Effector memory CD8-positive, alpha-beta T cell (primary cell): ENCODE data around the gene SLC38A3.

Experiments
- ATAC-seq: fragments of 150-1000 bp; cut with Tn5 transposase; replicated peaks from 2 replicates; pipeline ENCODE4 v1.10.0; 2021; ENCODE audit warnings: mild to moderate bottlenecking, moderate library complexity
- DNase-seq, 3 experiments: peaks; one replicate each; pipeline ENCODE4 v3.0.0; 2021
- H3K27ac Mint-ChIP-seq, 2 donors: one replicate each; pipeline ENCODE4 v1.8.0; 2022; ENCODE audit warnings: mild to moderate bottlenecking in 2 of 2, mixed read lengths in 2 of 2, moderate library complexity in 2 of 2
- H3K27me3 Mint-ChIP-seq, 2 donors: one replicate each; pipeline ENCODE4 v1.8.0; 2022; ENCODE audit warnings: mixed read lengths in 2 of 2
- H3K36me3 Mint-ChIP-seq: one replicate; pipeline ENCODE4 v1.8.0; 2022; ENCODE audit warnings: mild to moderate bottlenecking, moderate library complexity, mixed read lengths; ENCODE audit not compliant: insufficient read depth
- H3K4me1 Mint-ChIP-seq, 2 donors: one replicate each; pipeline ENCODE4 v1.8.0; 2022; ENCODE audit warnings: low read depth in 2 of 2, mixed read lengths in 2 of 2
- H3K4me3 Mint-ChIP-seq, 2 donors: one replicate each; pipeline ENCODE4 v1.8.0; 2022; ENCODE audit warnings: mild to moderate bottlenecking in 2 of 2, mixed read lengths in 2 of 2, moderate library complexity in 2 of 2
- H3K9me3 Mint-ChIP-seq, 2 donors: one replicate each; pipeline ENCODE4 v1.8.0; 2022; ENCODE audit warnings: mixed read lengths in 2 of 2

SLC38A3 gene

GRCh38 chr3:50263478-50264382 is 58.7 kb downstream of the SLC38A3 start:
- Mint-ChIP-seq H3K9me3 (no peaks in the 10 kb centered on the region), H3K4me1 (peaks cover 5 to 8% of the 10 kb centered on the region in 2 donors), H3K36me3 (peaks cover 36% of the 10 kb centered on the region), H3K27me3 (no peaks in the 10 kb centered on the region), H3K4me3 (no peak overlapping the region), H3K27ac (peak overlapping the region; percentile 31 to 55)
- DNase-seq (no peak), ATAC-seq (no peak)

- Mint-ChIP-seq H3K9me3 (no peaks in the 10 kb centered on the region), H3K4me3 (no peak overlapping the region), H3K36me3 (peaks cover 29% of the 10 kb centered on the region), H3K4me1 (peaks cover 4 to 5% of the 10 kb centered on the region in 2 donors), H3K27ac (peak overlapping the region; percentile 31 to 55), H3K27me3 (no peaks in the 10 kb centered on the region)
- DNase-seq (no peak), ATAC-seq (no peak)
Observed at GRCh38 chr3:50264383-50264963, 59.4 kb downstream of the SLC38A3 start.

DNA sequence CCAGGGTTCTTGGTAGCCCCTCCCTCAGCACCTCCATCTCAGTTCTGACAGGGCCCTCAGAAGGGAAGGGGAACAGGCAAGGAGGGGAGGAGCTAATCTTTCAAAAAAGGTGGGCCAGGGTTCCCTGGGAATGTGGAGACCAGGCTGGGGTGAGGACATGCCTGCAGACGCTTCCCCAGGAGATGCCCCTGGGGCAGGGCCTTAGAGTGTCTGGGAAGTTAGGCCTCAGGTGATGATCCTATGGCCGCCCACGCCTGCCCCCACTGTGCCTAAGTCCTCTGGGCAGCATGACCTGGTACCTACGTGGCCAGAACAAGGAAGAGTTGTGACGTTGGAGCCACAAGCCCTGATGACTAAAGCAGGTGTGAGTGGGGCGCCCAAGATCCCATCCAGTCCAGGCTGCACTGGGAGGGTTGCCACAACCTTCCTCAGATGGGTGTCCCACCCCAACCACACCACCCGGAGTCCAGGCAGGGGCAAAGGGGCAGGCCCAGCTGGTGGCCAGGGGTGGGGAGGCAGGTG is 60.0 kb downstream of the SLC38A3 start:
- H3K27ac Mint-ChIP-seq, result no peak overlapping the region
- H3K36me3 Mint-ChIP-seq, result peaks cover 24% of the 10 kb centered on the region
- no peaks in the 10 kb centered on the region for H3K27me3 Mint-ChIP-seq
- no peak for ATAC-seq
- peaks cover 0 to 2% of the 10 kb centered on the region in 2 donors for H3K4me1 Mint-ChIP-seq
- no peak overlapping the region for H3K4me3 Mint-ChIP-seq
- H3K9me3 Mint-ChIP-seq, result no peaks in the 10 kb centered on the region
- no peak for DNase-seq

DNA sequence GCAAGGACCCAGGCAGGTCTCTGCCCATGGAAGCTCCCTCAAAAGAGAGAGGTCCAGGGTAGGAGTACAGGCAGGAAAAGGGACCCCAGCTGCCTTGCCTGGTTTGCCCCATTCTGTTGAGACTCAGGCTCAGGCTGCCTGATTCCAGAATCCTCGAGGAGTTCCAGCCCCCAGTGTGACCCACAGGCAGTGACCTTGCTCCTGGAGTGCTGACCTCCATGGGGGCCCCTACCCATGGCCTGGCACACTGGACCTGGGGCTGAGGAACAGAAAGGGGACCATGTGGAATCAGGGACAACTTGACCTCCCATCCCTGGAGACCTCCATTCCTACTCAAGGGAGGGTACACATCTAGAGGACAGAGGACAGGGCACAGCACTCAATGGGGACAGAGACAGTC is 60.5 kb downstream of the SLC38A3 start:
- no peak overlapping the region for H3K4me3 Mint-ChIP-seq
- DNase-seq (no peak), ATAC-seq (no peak)
- no peaks in the 10 kb centered on the region for H3K9me3 Mint-ChIP-seq
- peaks cover 0 to 2% of the 10 kb centered on the region in 2 donors for H3K4me1 Mint-ChIP-seq
- H3K27me3 Mint-ChIP-seq, result no peaks in the 10 kb centered on the region
- H3K27ac Mint-ChIP-seq, result peak overlapping the region in 1 of 2 donors; percentile 75
- peaks cover 22% of the 10 kb centered on the region for H3K36me3 Mint-ChIP-seq

- H3K27me3 Mint-ChIP-seq, result no peaks in the 10 kb centered on the region
- H3K4me3 Mint-ChIP-seq, result no peak overlapping the region
- no peak for DNase-seq
- H3K4me1 Mint-ChIP-seq, result peaks cover 0 to 2% of the 10 kb centered on the region in 2 donors
- no peaks in the 10 kb centered on the region for H3K9me3 Mint-ChIP-seq
- peaks cover 18% of the 10 kb centered on the region for H3K36me3 Mint-ChIP-seq
- ATAC-seq, result no peak
- H3K27ac Mint-ChIP-seq, result peak overlapping the region in 1 of 2 donors; percentile 75
Observed at GRCh38 chr3:50266017-50266416, 60.9 kb downstream of the SLC38A3 start.

- no peak for ATAC-seq
Observed at GRCh38 chr3:50266836-50267235, 61.8 kb downstream of the SLC38A3 start.

DNA sequence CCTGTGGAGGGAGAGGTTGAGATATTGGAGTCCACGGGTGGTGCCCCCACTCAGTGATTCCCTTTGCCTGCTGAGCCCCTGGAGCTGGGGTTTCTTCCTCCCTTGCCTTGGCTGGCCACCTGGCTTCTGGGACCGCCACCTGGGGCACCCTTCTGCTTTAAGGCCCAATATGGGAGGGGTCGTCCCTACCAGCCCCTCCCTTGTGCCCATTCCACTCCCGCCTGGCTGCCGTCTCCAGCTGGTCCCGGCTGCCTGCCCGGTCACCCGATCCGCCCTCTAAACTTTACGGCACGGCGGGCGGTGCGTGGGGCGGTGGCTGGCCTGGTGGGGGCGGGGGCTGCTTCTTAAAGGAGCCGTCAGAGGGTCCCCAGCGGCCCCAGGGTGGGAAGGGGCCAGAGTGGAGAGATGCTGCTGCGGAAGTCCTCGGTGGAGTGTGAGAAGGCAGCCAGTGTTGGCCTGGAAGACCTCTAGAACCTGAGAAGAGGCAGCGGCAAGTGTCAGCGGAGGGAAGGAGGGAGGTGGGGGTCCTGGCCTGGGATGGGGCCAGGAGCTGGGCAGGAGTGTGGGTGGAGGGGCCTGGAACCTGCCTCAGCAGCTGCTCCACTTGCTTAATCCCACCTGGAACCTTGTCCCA is 62.3 kb downstream of the SLC38A3 start:
- Mint-ChIP-seq H3K4me1 (peaks cover 0 to 4% of the 10 kb centered on the region in 2 donors), H3K9me3 (no peaks in the 10 kb centered on the region), H3K27ac (no peak overlapping the region)

More at GRCh38 chr3:50266836-50267235, 61.8 kb downstream of the SLC38A3 start:
- Mint-ChIP-seq H3K27ac (no peak overlapping the region), H3K9me3 (no peaks in the 10 kb centered on the region), H3K27me3 (no peaks in the 10 kb centered on the region), H3K4me1 (peaks cover 0 to 3% of the 10 kb centered on the region in 2 donors), H3K36me3 (peaks cover 17% of the 10 kb centered on the region), H3K4me3 (no peak overlapping the region)
- DNase-seq, result no peak

DNA sequence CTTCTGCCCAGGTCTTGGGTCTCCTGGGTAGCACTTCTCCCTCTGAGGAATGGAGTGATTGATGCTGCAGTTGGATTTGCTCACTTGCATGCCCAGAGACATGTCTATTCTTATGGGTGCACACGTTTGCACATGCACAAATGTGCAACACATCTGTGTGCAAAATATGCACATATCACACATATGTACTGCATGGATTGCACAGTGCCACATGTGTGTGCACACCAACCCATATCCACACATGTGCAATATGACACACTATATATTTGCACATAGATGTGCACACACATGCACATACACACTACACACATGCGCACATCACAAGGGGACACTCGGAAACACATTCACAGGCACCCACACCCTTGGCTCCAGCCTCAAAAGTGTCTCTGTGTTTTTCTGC is 63.2 kb downstream of the SLC38A3 start:
- H3K36me3 Mint-ChIP-seq, result peaks cover 25% of the 10 kb centered on the region
- H3K9me3 Mint-ChIP-seq, result no peaks in the 10 kb centered on the region
- no peak for ATAC-seq
- H3K27ac Mint-ChIP-seq, result no peak overlapping the region
- H3K4me3 Mint-ChIP-seq, result no peak overlapping the region
- no peak for DNase-seq
- peaks cover 4 to 8% of the 10 kb centered on the region in 2 donors for H3K4me1 Mint-ChIP-seq
- H3K27me3 Mint-ChIP-seq, result peaks cover 5 to 7% of the 10 kb centered on the region in 2 donors

More for the DNA sequence above, 62.3 kb downstream of the SLC38A3 start:
- DNase-seq (no peak), ATAC-seq (no peak)
- Mint-ChIP-seq H3K4me3 (no peak overlapping the region), H3K36me3 (peaks cover 20% of the 10 kb centered on the region), H3K27me3 (no peaks in the 10 kb centered on the region)

- H3K27ac Mint-ChIP-seq, result no peak within 1 kb of the TSS
- no peak for DNase-seq
- no peak for ATAC-seq
- H3K9me3 Mint-ChIP-seq, result no peaks in the 10 kb centered on the region
- peaks cover 7 to 13% of the 10 kb centered on the region in 2 donors for H3K27me3 Mint-ChIP-seq
- peaks cover 5 to 8% of the 10 kb centered on the region in 2 donors for H3K4me1 Mint-ChIP-seq
- no peak within 1 kb of the TSS for H3K4me3 Mint-ChIP-seq
- peaks cover 20% of the 10 kb centered on the region for H3K36me3 Mint-ChIP-seq
Observed at GRCh38 chr3:50268703-50269451, 63.8 kb downstream of the SLC38A3 start, which contains the start of gene SEMA3B. Gene SEMA3B, plus strand, starts transcription at chr3:50269147. Its CDS starts 94 bp downstream, at chr3:50269241.

GRCh38 chr3:50269460-50269859 is 64.4 kb downstream of the SLC38A3 start:
- H3K4me1 Mint-ChIP-seq, result peaks cover 10 to 12% of the 10 kb centered on the region in 2 donors
- no peak overlapping the region for H3K4me3 Mint-ChIP-seq
- H3K27me3 Mint-ChIP-seq, result peaks cover 12 to 19% of the 10 kb centered on the region in 2 donors
- ATAC-seq (no peak), DNase-seq (no peak)
- peaks cover 20% of the 10 kb centered on the region for H3K36me3 Mint-ChIP-seq
- no peak overlapping the region for H3K27ac Mint-ChIP-seq
- H3K9me3 Mint-ChIP-seq, result no peaks in the 10 kb centered on the region

DNA sequence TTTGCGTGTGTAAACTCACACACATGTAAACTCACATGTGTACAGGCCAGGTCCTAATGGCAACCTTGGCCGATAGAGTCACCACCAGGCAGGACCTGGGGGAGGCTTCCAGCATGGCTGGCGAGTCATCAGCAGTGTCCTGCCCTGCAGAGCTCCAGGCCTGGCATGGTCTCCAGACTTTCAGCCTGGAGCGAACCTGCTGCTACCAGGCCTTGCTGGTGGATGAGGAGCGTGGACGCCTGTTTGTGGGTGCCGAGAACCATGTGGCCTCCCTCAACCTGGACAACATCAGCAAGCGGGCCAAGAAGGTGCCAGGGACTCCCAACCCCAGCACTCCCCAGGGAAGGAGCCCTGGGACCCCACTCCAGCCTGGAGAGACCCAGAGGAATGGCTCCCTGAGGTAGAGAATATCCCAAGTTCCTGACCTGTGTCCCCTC is 64.9 kb downstream of the SLC38A3 start:
- peaks cover 17 to 24% of the 10 kb centered on the region in 2 donors for H3K27me3 Mint-ChIP-seq
- DNase-seq (no peak), ATAC-seq (no peak)
- no peaks in the 10 kb centered on the region for H3K9me3 Mint-ChIP-seq
- H3K4me1 Mint-ChIP-seq, result peaks cover 12 to 16% of the 10 kb centered on the region in 2 donors
- H3K36me3 Mint-ChIP-seq, result peaks cover 19% of the 10 kb centered on the region
- no peak overlapping the region for H3K4me3 Mint-ChIP-seq
- H3K27ac Mint-ChIP-seq, result no peak overlapping the region

- Mint-ChIP-seq H3K9me3 (no peaks in the 10 kb centered on the region), H3K4me1 (peaks cover 16 to 19% of the 10 kb centered on the region in 2 donors), H3K27me3 (peaks cover 23 to 30% of the 10 kb centered on the region in 2 donors), H3K4me3 (no peak overlapping the region), H3K27ac (no peak overlapping the region), H3K36me3 (peaks cover 20% of the 10 kb centered on the region)
- ATAC-seq (no peak), DNase-seq (no peak)
Observed at GRCh38 chr3:50270422-50271224, 65.6 kb downstream of the SLC38A3 start.
